Endothelial cell of umbilical vein (primary cell): ENCODE results near the gene CHN1.

Source experiments
- CTCF ChIP-seq, 2 donors: IDR thresholded peaks; 1 replicate in 1 of 2; 2 replicates in 1 of 2; pipeline ENCODE4 v1.5.1; 2011; ENCODE audit warnings: low read length in 2 of 2, mild to moderate bottlenecking in 2 of 2, moderate library complexity in 2 of 2, control low read depth in 1 of 2, inconsistent platforms in 1 of 2, low read depth in 1 of 2; ENCODE audit not compliant: insufficient read depth in 1 of 2; ENCODE audit errors: extremely low read depth in 1 of 2
- EZH2 ChIP-seq: IDR thresholded peaks from 2 replicates; pipeline ENCODE4 v1.6.1; 2012; ENCODE audit warnings: borderline replicate concordance, low read depth, mild to moderate bottlenecking, moderate library complexity, low read length, inconsistent platforms; ENCODE audit not compliant: severe bottlenecking
- FOS ChIP-seq: IDR thresholded peaks from 2 replicates; pipeline ENCODE4 v1.6.1; 2011; ENCODE audit warnings: mild to moderate bottlenecking, low read length, moderate library complexity, borderline replicate concordance; ENCODE audit not compliant: insufficient read depth
- GATA2 ChIP-seq: IDR thresholded peaks from 2 replicates; pipeline ENCODE4 v1.7.0; 2011; ENCODE audit warnings: low read depth, mild to moderate bottlenecking, moderate library complexity, mixed read lengths, low read length; ENCODE audit not compliant: insufficient read length, insufficient read depth
- JUN ChIP-seq: IDR thresholded peaks from 2 replicates; pipeline ENCODE4 v1.6.1; 2011; ENCODE audit warnings: borderline replicate concordance, low read depth; ENCODE audit not compliant: insufficient read length, insufficient read depth
- MAX ChIP-seq: IDR thresholded peaks from 2 replicates; pipeline ENCODE4 v1.6.1; 2011; ENCODE audit not compliant: insufficient read depth, insufficient read length
- MYC ChIP-seq: IDR thresholded peaks from one replicate; pipeline ENCODE4 v1.6.1; 2011; ENCODE audit warnings: mild to moderate bottlenecking, low read depth, low read length
- POLR2A ChIP-seq: IDR thresholded peaks from 2 replicates; pipeline ENCODE4 v1.6.1; 2012; ENCODE audit warnings: low read depth, mild to moderate bottlenecking, control low read depth, low read length
- POLR2AphosphoS5 ChIP-seq: IDR thresholded peaks from 2 replicates; pipeline ENCODE4 v1.6.1; 2012; ENCODE audit warnings: low read depth, mild to moderate bottlenecking, control low read depth, low read length, moderate library complexity; ENCODE audit not compliant: insufficient read depth

- TF ChIP-seq MAX (no peak), EZH2 (no peak), CTCF (IDR thresholded peaks at IDR 0.05; ENCODE audit: extremely low read depth in 1 of 2, insufficient read depth in 1 of 2, low read depth in 1 of 2, low read length in 2 of 2) (no peak), POLR2A (no peak), JUN (no peak), POLR2AphosphoS5 (no peak), MYC (no peak), GATA2 (no peak), FOS (no peak)
Observed at GRCh38 chr2:174807931-174808330, 197.2 kb downstream of the CHN1 start.
